ENCODE data around the gene PDE7B. TPM values are rescaled to one million over a fixed set of nuclear protein-coding genes. Genes with fewer than 3 reads are reported as not detected.

Gene PDE7B
- total and polyA plus RNA-seq, 7 donors: 1.9 to 4.6 (median 2.7) TPM

DNA sequence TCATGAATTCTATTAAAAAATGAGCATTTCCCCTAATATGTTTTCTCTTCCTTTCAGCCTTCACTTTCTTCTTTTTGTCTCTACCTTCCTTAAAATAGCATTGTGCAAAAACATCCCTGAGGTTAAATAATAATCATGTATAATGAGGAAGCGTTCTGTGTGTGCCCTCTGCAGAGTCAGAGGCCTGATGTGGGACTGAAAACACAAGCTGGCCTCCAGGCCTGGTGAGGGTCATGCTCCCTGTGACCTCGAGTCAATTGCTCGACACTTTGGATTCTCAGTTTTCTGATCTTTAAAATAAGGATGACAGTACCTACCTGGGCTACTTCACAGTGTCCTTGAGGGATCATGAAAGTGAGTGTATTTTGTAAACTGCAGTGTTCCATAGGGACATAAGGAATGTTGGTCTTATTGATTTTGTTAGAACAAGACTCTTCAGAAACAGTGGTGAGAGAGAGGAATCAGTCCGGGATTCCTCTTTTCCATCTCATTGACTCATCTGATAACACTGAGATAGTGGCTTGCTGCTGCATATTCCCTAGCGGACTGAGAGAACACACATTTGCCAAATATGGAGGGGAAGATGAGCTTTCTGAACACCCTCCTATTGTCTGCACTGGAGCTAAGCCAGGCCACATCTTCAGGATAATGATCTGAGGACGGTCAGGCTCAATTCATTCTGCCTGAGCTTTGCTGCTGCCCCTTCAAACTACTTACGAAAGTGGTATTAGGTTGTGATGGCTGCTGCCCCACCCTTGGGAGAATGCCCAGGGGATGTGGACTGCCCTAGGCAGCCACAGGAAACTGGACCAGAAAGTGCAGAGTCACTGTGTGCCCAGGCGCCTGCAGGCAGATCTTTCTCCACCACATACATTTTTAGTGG, 39.6 kb upstream of the PDE7B start:
- no peaks in the 10 kb centered on the region for H3K9me3 ChIP-seq
- ATAC-seq (no peak), DNase-seq (peak; percentile 30 to 47)
- no peaks in the 10 kb centered on the region for H3K36me3 ChIP-seq (ENCODE audit: insufficient read depth in 1 of 2, low read depth in 1 of 2)
- peaks cover 3% of the 10 kb centered on the region for H3K4me1 ChIP-seq
- H3K27me3 ChIP-seq (ENCODE audit: insufficient read depth in 3 of 3, low read length in 2 of 3): no peaks in the 10 kb centered on the region
- no peak overlapping the region for H3K27ac ChIP-seq
- intact Hi-C loops (cut with DNase I): no loop called here
- WGBS, 3 donors: 70 to 77% (median 72%) methylated on average over 8 of the region's 8 CpGs
- H3K4me3 ChIP-seq: no peak overlapping the region
- TF ChIP-seq, protein P1, sequence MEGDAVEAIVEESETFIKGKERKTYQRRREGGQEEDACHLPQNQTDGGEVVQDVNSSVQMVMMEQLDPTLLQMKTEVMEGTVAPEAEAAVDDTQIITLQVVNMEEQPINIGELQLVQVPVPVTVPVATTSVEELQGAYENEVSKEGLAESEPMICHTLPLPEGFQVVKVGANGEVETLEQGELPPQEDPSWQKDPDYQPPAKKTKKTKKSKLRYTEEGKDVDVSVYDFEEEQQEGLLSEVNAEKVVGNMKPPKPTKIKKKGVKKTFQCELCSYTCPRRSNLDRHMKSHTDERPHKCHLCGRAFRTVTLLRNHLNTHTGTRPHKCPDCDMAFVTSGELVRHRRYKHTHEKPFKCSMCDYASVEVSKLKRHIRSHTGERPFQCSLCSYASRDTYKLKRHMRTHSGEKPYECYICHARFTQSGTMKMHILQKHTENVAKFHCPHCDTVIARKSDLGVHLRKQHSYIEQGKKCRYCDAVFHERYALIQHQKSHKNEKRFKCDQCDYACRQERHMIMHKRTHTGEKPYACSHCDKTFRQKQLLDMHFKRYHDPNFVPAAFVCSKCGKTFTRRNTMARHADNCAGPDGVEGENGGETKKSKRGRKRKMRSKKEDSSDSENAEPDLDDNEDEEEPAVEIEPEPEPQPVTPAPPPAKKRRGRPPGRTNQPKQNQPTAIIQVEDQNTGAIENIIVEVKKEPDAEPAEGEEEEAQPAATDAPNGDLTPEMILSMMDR (IDR thresholded peaks at IDR 0.05): no peak

DNA sequence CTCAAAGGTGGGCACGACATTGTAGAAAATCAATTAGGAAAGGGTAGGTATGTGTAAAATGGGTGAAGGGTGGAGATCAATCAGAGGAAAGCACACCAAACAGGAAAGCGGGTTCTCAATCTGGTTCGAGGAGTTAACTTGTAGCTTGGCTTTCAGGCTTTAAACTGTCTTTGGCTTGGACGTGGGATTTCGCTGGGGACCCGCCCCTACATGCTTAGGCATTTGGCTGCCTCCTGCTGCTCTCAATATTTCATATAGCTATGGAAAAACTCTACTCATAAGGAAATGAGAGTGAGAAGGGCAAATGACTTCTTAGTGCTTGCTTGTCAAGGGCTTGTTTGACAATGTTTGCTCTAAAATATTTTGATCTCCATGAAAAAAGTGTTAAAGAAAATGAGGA, 38.1 kb upstream of the PDE7B start:
- no peaks in the 10 kb centered on the region for H3K9me3 ChIP-seq
- DNase-seq: no peak
- no peak overlapping the region for H3K27ac ChIP-seq
- TF ChIP-seq, protein P1 (IDR thresholded peaks at IDR 0.05): no peak
- ATAC-seq: no peak
- no peak overlapping the region for H3K4me3 ChIP-seq
- intact Hi-C loops (cut with DNase I): no loop called here
- WGBS, 3 donors: 63 to 65% (median 63%) methylated on average over 6 of the region's 6 CpGs
- no peaks in the 10 kb centered on the region for H3K36me3 ChIP-seq (ENCODE audit: insufficient read depth in 1 of 2, low read depth in 1 of 2)
- H3K4me1 ChIP-seq: peaks cover 3% of the 10 kb centered on the region
- H3K27me3 ChIP-seq (ENCODE audit: insufficient read depth in 3 of 3, low read length in 2 of 3): no peaks in the 10 kb centered on the region

DNA sequence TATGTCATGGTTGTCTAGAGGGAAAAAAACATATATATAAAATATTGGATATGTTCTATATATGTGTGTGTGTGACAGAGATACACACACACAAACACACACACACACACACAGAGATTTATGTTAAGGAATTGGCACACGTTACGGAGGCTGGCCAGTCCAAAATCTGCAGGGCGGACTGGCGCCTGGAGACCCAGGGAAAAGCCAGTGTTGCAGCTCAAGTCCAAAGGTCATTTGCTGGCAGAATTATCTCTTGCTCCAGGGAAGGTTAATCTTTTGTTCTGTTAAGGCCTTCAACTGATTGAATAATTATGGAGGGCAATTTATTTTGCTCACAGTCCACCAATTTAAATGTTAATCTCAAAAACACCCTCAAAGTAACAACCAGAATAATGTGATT, 37.5 kb upstream of the PDE7B start:
- TF ChIP-seq, protein P1 (IDR thresholded peaks at IDR 0.05): no peak

DNA sequence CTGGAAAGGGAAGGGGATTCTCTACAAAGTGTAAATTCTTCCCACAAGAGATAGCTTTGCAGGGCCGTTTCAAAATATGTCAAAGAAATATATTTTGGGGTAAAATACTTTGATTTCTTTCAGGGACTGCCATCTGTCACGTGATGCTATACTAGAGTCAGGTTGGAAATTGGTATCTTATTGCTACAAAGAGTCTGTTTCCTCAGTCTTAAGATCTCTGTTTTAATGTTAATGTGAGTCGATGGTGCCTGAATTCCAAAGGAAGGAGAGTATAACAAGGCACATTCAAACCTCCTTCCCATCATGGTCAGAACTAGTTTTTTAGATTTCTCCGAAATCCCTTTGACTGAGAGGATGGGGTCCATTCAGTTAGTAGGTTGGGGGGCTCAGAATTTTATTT, 36.3 kb upstream of the PDE7B start:
- Histone ChIP-seq H3K4me1 (peaks cover 3% of the 10 kb centered on the region), H3K27me3 (ENCODE audit: insufficient read depth in 3 of 3, low read length in 2 of 3) (no peaks in the 10 kb centered on the region), H3K36me3 (ENCODE audit: insufficient read depth in 1 of 2, low read depth in 1 of 2) (no peaks in the 10 kb centered on the region), H3K27ac (no peak overlapping the region), H3K9me3 (no peaks in the 10 kb centered on the region), H3K4me3 (no peak overlapping the region)
- WGBS, 3 donors: 83 to 90% (median 89%) methylated on average over 4 of the region's 4 CpGs
- no peak for ATAC-seq
- TF ChIP-seq, protein P1 (IDR thresholded peaks at IDR 0.05): no peak
- intact Hi-C loops (cut with DNase I): no loop called here
- DNase-seq: no peak

More for the DNA sequence above, 37.5 kb upstream of the PDE7B start:
- Histone ChIP-seq H3K9me3 (no peaks in the 10 kb centered on the region), H3K36me3 (ENCODE audit: insufficient read depth in 1 of 2, low read depth in 1 of 2) (no peaks in the 10 kb centered on the region), H3K27ac (no peak overlapping the region), H3K27me3 (ENCODE audit: insufficient read depth in 3 of 3, low read length in 2 of 3) (no peaks in the 10 kb centered on the region), H3K4me3 (no peak overlapping the region), H3K4me1 (peaks cover 3% of the 10 kb centered on the region)
- 93 to 100% (median 97%) methylated on average over 4 of the region's 4 CpGs for WGBS, 3 donors
- intact Hi-C loops (cut with DNase I): no loop called here
- no peak for ATAC-seq
- DNase-seq: no peak

Data from psoas muscle (tissue), 8 donors.